HG03378 (cell line): ENCODE data around the gene SSTR5.
"Not testable (repeated sequence)": the region's sequence is repeated elsewhere in the genome, so short reads cannot be mapped to it uniquely, and the experiment has no call there.

Experiments
- ATAC-seq: cut with Tn5 transposase; IDR thresholded peaks from one replicate; pipeline ENCODE4 v1.9.1; 2021; ENCODE audit warnings: mild to moderate bottlenecking, moderate library complexity; ENCODE audit not compliant: unreplicated experiment

The SSTR5 gene

GRCh38 chr16:1072526-1073261 lies at the start of gene SSTR5:
Gene SSTR5 (plus strand): TSS chr16:1072747. CDS start chr16:1078869, 6,122 bp downstream.
- no peak for ATAC-seq

- no peak for ATAC-seq
Observed at GRCh38 chr16:1024138-1024537, 48.4 kb upstream of the SSTR5 start.

- not testable (repeated sequence) for ATAC-seq
Observed at GRCh38 chr16:1025183-1025809, 47.3 kb upstream of the SSTR5 start.

GRCh38 chr16:1026057-1026783 lies 46.3 kb upstream of the SSTR5 start:
- ATAC-seq, result no peak

GRCh38 chr16:1026784-1027500 lies 45.6 kb upstream of the SSTR5 start:
- ATAC-seq, result no peak

GRCh38 chr16:1027501-1027815 lies 45.1 kb upstream of the SSTR5 start:
- no peak for ATAC-seq

GRCh38 chr16:1028056-1028455 lies 44.5 kb upstream of the SSTR5 start:
- ATAC-seq, result no peak

GRCh38 chr16:1028524-1029258 lies 43.9 kb upstream of the SSTR5 start:
- ATAC-seq, result no peak

- ATAC-seq, result no peak
Observed at GRCh38 chr16:1029259-1029545, 43.3 kb upstream of the SSTR5 start.

- ATAC-seq, result no peak
Observed at GRCh38 chr16:1030473-1030901, 42.1 kb upstream of the SSTR5 start.

- no peak for ATAC-seq
Observed at GRCh38 chr16:1031666-1032065, 40.9 kb upstream of the SSTR5 start.

GRCh38 chr16:1032607-1033006 lies 39.9 kb upstream of the SSTR5 start:
- ATAC-seq, result no peak

- ATAC-seq, result no peak
Observed at GRCh38 chr16:1033128-1033679, 39.3 kb upstream of the SSTR5 start.

- no peak for ATAC-seq
Observed at GRCh38 chr16:1034230-1035065, 38.1 kb upstream of the SSTR5 start.

GRCh38 chr16:1035066-1035415 lies 37.5 kb upstream of the SSTR5 start:
- no peak for ATAC-seq

GRCh38 chr16:1036166-1036565 lies 36.4 kb upstream of the SSTR5 start:
- ATAC-seq, result no peak

- no peak for ATAC-seq
Observed at GRCh38 chr16:1036726-1037393, 35.7 kb upstream of the SSTR5 start.

- ATAC-seq, result no peak
Observed at GRCh38 chr16:1037394-1038257, 34.9 kb upstream of the SSTR5 start.
